SK-N-SH treated with all-trans-retinoic acid at 6 μM for 48 hours (cell line): Measurements from ENCODE around the gene TEAD1.

Source experiments
- ATAC-seq: fragments of 200-7000 bp; cut with Tn5 transposase; 3 replicates; pipeline ENCODE4 v1.9.1; 2020; ENCODE audit warnings: mild to moderate bottlenecking, moderate library complexity
- ARNTL ChIP-seq: fragments of 450-650 bp; formaldehyde crosslinking; IDR thresholded peaks from 2 replicates; pipeline ENCODE4 v1.5.0; 2020; ENCODE audit warnings: low read depth, mild to moderate bottlenecking, moderate library complexity, borderline replicate concordance
- BACH2 ChIP-seq: fragments of 250-450 bp; sonication (Bioruptor Pico); IDR thresholded peaks from 2 replicates; pipeline ENCODE4 v1.9.0; 2021; ENCODE audit warnings: mild to moderate bottlenecking, borderline replicate concordance
- CSDC2 ChIP-seq: fragments of 250-450 bp; sonication (Bioruptor Pico); IDR thresholded peaks from 2 replicates; pipeline ENCODE4 v1.5.0; 2020; ENCODE audit warnings: mild to moderate bottlenecking, moderate library complexity
- ESRRG ChIP-seq: fragments of 250-450 bp; sonication (Bioruptor Pico); IDR thresholded peaks from 2 replicates; pipeline ENCODE4 v1.6.1; 2021; ENCODE audit warnings: mild to moderate bottlenecking
- GLIS3 ChIP-seq: fragments of 250-450 bp; sonication (Bioruptor Pico); IDR thresholded peaks from 2 replicates; pipeline ENCODE4 v1.5.0; 2020; ENCODE audit warnings: mild to moderate bottlenecking, moderate library complexity
- ISL1 ChIP-seq: fragments of 250-450 bp; sonication (Bioruptor Pico); IDR thresholded peaks from 2 replicates; pipeline ENCODE4 v2.1.2; 2022; ENCODE audit warnings: mild to moderate bottlenecking, moderate library complexity
- PPARA ChIP-seq: fragments of 250-450 bp; sonication (Bioruptor Pico); IDR thresholded peaks from 2 replicates; pipeline ENCODE4 v1.5.0; 2020; ENCODE audit warnings: mild to moderate bottlenecking, borderline replicate concordance
- RARB ChIP-seq: fragments of 250-450 bp; sonication (Bioruptor Pico); IDR thresholded peaks from 2 replicates; pipeline ENCODE4 v1.8.0; 2021; ENCODE audit warnings: mild to moderate bottlenecking, moderate library complexity
- SNAI2 ChIP-seq: fragments of 250-450 bp; sonication (Bioruptor Pico); IDR thresholded peaks from 2 replicates; pipeline ENCODE4 v1.5.0; 2020; ENCODE audit warnings: mild to moderate bottlenecking, moderate library complexity
- TCF4 ChIP-seq: fragments of 250-450 bp; sonication (Bioruptor Pico); IDR thresholded peaks from 2 replicates; pipeline ENCODE4 v1.8.0; 2021; ENCODE audit warnings: mild to moderate bottlenecking, moderate library complexity, borderline replicate concordance
- TOX ChIP-seq: fragments of 250-450 bp; sonication (Bioruptor Pico); IDR thresholded peaks from 2 replicates; pipeline ENCODE4 v1.8.0; 2021; ENCODE audit warnings: mild to moderate bottlenecking, moderate library complexity, borderline replicate concordance
- ZFP3 ChIP-seq: fragments of 250-450 bp; sonication (Bioruptor Pico); IDR thresholded peaks from 2 replicates; pipeline ENCODE4 v1.5.0; 2020; ENCODE audit warnings: mild to moderate bottlenecking, moderate library complexity
- ZNF565 ChIP-seq: fragments of 450-650 bp; formaldehyde crosslinking; conservative IDR thresholded peaks from 2 replicates; pipeline ENCODE4 v1.5.0; 2020; ENCODE audit warnings: low read depth, mild to moderate bottlenecking, moderate library complexity
- ZNF70 ChIP-seq: fragments of 450-650 bp; formaldehyde crosslinking; IDR thresholded peaks from 2 replicates; pipeline ENCODE4 v1.5.0; 2020; ENCODE audit warnings: mild to moderate bottlenecking, moderate library complexity
- ZNF8 ChIP-seq: fragments of 450-650 bp; formaldehyde crosslinking; IDR thresholded peaks from 2 replicates; pipeline ENCODE4 v1.5.0; 2020; ENCODE audit warnings: mild to moderate bottlenecking, moderate library complexity
- TF ChIP-seq, protein P1 (sequence below): fragments of 250-450 bp; sonication (Bioruptor Pico); IDR thresholded peaks from 2 replicates; pipeline ENCODE4 v1.5.0; 2020; ENCODE audit warnings: mild to moderate bottlenecking, moderate library complexity
- TF ChIP-seq, protein P2 (sequence below): fragments of 250-450 bp; sonication (Bioruptor Pico); IDR thresholded peaks from 2 replicates; pipeline ENCODE4 v1.8.0; 2021; ENCODE audit warnings: low read depth, mild to moderate bottlenecking, moderate library complexity, borderline replicate concordance
- TF ChIP-seq, protein P3 (sequence below): fragments of 250-450 bp; sonication (Bioruptor Pico); IDR thresholded peaks from 2 replicates; pipeline ENCODE4 v1.8.0; 2020; ENCODE audit warnings: mild to moderate bottlenecking, moderate library complexity, borderline replicate concordance
- TF ChIP-seq, protein P4 (sequence below): fragments of 250-450 bp; sonication (Bioruptor Pico); IDR thresholded peaks from 2 replicates; pipeline ENCODE4 v1.5.1; 2020; ENCODE audit warnings: low read depth, mild to moderate bottlenecking, moderate library complexity
- TF ChIP-seq, protein P5 (sequence below): fragments of 250-450 bp; sonication (Bioruptor Pico); IDR thresholded peaks from 2 replicates; pipeline ENCODE4 v1.5.1; 2021; ENCODE audit warnings: mild to moderate bottlenecking, moderate library complexity

TEAD1 gene

DNA sequence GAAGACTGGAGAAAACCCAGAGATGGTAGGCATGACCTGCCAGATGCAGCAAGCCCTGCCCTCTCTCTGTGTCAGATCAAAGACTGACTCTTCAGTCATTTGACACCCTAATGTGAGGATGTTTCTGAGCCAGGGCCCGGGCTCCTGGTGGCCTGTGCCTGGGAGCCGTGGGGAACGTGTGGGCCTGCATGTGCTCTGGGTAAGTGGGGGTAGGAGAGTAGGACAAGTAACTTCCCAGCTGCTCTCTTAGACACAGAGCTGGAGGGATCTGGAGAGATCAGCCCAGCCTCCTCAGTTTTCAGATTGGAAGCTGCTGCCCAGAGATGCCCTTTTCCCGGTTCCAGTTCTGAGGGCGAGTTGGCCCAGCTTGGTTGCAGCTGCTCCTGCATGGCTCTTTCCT, 110.8 kb downstream of the TEAD1 start:
- ATAC-seq: peak; percentile 14; the same call in 2 of the 3 replicates
- no peak for TF ChIP-seq ARNTL
- TF ChIP-seq, all 23 proteins: peak for 0

DNA sequence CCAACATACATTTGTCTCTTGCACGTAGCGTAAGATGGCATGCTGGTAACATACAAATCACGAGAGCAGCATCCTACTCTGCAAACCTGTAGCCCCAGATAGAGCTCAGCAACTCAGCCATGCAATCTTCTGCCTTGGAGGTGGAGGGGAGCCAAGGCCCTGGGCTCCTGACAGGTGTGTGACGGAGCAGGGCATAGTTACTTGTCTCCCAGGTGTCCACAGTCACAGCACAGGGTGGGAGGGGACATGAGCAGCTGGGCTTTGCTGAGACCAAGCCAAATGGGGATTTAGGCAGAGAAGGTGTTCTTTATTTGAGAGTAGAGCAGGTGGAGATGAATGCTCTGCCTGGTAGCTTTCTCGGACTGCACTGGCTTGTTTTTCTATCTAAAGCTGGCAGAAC, 111.7 kb downstream of the TEAD1 start:
- ATAC-seq: no peak
- TF ChIP-seq, protein P1, sequence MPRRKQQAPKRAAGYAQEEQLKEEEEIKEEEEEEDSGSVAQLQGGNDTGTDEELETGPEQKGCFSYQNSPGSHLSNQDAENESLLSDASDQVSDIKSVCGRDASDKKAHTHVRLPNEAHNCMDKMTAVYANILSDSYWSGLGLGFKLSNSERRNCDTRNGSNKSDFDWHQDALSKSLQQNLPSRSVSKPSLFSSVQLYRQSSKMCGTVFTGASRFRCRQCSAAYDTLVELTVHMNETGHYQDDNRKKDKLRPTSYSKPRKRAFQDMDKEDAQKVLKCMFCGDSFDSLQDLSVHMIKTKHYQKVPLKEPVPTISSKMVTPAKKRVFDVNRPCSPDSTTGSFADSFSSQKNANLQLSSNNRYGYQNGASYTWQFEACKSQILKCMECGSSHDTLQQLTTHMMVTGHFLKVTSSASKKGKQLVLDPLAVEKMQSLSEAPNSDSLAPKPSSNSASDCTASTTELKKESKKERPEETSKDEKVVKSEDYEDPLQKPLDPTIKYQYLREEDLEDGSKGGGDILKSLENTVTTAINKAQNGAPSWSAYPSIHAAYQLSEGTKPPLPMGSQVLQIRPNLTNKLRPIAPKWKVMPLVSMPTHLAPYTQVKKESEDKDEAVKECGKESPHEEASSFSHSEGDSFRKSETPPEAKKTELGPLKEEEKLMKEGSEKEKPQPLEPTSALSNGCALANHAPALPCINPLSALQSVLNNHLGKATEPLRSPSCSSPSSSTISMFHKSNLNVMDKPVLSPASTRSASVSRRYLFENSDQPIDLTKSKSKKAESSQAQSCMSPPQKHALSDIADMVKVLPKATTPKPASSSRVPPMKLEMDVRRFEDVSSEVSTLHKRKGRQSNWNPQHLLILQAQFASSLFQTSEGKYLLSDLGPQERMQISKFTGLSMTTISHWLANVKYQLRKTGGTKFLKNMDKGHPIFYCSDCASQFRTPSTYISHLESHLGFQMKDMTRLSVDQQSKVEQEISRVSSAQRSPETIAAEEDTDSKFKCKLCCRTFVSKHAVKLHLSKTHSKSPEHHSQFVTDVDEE (CRISPR knock-in tag): no peak
- TF ChIP-seq CSDC2 (CRISPR knock-in tag) (no peak), ISL1 (CRISPR knock-in tag) (no peak), ESRRG (CRISPR knock-in tag) (no peak), PPARA (no peak), RARB (CRISPR knock-in tag) (no peak), SNAI2 (CRISPR knock-in tag) (no peak), TOX (CRISPR knock-in tag) (no peak), ARNTL (no peak)
- TF ChIP-seq, protein P2, sequence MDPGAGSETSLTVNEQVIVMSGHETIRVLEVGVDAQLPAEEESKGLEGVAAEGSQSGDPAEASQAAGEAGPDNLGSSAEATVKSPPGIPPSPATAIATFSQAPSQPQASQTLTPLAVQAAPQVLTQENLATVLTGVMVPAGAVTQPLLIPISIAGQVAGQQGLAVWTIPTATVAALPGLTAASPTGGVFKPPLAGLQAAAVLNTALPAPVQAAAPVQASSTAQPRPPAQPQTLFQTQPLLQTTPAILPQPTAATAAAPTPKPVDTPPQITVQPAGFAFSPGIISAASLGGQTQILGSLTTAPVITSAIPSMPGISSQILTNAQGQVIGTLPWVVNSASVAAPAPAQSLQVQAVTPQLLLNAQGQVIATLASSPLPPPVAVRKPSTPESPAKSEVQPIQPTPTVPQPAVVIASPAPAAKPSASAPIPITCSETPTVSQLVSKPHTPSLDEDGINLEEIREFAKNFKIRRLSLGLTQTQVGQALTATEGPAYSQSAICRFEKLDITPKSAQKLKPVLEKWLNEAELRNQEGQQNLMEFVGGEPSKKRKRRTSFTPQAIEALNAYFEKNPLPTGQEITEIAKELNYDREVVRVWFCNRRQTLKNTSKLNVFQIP (CRISPR knock-in tag): no peak

DNA sequence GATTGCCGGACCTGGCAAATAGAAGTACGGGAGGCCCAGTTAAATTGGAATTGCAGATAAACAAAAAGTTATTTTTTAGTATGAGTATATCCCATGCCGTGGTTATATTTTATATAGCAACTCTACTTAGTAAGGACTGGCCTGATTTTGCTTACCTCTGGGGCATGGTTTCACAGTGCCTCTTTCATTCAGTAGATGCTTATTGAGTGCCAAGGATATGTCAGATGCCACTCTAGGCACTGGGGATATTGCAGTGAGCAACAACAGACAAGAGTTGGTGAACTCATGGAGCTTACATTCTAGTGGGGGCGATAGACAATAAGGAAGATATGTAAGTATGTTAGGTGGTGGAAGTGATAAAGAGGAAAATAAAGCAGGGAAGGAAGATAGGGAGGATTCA, 112.2 kb downstream of the TEAD1 start:
- TF ChIP-seq ZNF70 (no peak), GLIS3 (no peak), BACH2 (no peak), ZNF565 (CRISPR knock-in tag) (no peak), ARNTL (no peak), ZFP3 (CRISPR knock-in tag) (no peak), ESRRG (CRISPR knock-in tag) (no peak), ISL1 (CRISPR knock-in tag) (no peak), PPARA (no peak), CSDC2 (CRISPR knock-in tag) (no peak)
- TF ChIP-seq, protein P2 (CRISPR knock-in tag): no peak
- TF ChIP-seq, protein P3, sequence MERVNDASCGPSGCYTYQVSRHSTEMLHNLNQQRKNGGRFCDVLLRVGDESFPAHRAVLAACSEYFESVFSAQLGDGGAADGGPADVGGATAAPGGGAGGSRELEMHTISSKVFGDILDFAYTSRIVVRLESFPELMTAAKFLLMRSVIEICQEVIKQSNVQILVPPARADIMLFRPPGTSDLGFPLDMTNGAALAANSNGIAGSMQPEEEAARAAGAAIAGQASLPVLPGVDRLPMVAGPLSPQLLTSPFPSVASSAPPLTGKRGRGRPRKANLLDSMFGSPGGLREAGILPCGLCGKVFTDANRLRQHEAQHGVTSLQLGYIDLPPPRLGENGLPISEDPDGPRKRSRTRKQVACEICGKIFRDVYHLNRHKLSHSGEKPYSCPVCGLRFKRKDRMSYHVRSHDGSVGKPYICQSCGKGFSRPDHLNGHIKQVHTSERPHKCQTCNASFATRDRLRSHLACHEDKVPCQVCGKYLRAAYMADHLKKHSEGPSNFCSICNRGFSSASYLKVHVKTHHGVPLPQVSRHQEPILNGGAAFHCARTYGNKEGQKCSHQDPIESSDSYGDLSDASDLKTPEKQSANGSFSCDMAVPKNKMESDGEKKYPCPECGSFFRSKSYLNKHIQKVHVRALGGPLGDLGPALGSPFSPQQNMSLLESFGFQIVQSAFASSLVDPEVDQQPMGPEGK (CRISPR knock-in tag): no peak
- peak; percentile 2; the same call in 1 of the 3 replicates for ATAC-seq

DNA sequence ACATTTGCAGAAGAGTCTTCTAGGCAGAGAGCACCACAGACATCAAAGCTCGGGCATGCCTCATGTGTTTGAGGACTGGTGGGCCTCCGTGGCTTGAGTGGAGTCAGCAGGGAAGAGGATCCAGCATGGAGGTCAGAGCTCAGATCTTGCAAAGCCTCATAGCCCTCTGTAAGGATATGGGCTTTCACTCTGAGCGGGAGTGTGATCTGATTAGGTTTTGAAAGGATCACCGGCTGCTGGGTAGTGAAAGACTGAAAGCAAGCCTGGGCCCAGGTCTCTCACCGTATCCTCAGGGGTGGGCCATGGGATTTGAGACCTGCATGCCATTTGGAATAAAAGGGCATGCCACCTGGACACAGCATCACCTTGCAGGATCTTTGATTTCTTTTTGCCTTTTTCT, 112.7 kb downstream of the TEAD1 start:
- peak; percentile 27 for ATAC-seq
- TF ChIP-seq ZNF8 (CRISPR knock-in tag): no peak
- TF ChIP-seq TCF4 (CRISPR knock-in tag): no peak
- TF ChIP-seq, protein P1 (CRISPR knock-in tag): no peak
- TF ChIP-seq, protein P4, sequence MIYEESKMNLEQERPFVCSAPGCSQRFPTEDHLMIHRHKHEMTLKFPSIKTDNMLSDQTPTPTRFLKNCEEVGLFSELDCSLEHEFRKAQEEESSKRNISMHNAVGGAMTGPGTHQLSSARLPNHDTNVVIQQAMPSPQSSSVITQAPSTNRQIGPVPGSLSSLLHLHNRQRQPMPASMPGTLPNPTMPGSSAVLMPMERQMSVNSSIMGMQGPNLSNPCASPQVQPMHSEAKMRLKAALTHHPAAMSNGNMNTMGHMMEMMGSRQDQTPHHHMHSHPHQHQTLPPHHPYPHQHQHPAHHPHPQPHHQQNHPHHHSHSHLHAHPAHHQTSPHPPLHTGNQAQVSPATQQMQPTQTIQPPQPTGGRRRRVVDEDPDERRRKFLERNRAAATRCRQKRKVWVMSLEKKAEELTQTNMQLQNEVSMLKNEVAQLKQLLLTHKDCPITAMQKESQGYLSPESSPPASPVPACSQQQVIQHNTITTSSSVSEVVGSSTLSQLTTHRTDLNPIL: no peak
- no peak for TF ChIP-seq BACH2
- TF ChIP-seq, protein P5, sequence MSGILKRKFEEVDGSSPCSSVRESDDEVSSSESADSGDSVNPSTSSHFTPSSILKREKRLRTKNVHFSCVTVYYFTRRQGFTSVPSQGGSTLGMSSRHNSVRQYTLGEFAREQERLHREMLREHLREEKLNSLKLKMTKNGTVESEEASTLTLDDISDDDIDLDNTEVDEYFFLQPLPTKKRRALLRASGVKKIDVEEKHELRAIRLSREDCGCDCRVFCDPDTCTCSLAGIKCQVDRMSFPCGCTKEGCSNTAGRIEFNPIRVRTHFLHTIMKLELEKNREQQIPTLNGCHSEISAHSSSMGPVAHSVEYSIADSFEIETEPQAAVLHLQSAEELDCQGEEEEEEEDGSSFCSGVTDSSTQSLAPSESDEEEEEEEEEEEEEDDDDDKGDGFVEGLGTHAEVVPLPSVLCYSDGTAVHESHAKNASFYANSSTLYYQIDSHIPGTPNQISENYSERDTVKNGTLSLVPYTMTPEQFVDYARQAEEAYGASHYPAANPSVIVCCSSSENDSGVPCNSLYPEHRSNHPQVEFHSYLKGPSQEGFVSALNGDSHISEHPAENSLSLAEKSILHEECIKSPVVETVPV (CRISPR knock-in tag): no peak
- TF ChIP-seq ESRRG (CRISPR knock-in tag): no peak
- TF ChIP-seq, protein P3 (CRISPR knock-in tag): no peak
- TF ChIP-seq TOX (CRISPR knock-in tag): no peak
- TF ChIP-seq CSDC2 (CRISPR knock-in tag): no peak
- no peak for TF ChIP-seq ARNTL
